DOHH2 (cell line): ENCODE results near the gene KRTAP12-2.
A peak's percentile ranks its signal among the peaks of the same experiment; 100 is the strongest.
"Not testable (repeated sequence)": the region's sequence is repeated elsewhere in the genome, so short reads cannot be mapped to it uniquely, and the experiment has no call there.

Experiments used
- H3F3A ChIP-seq: fragments of 200-600 bp; sonication (generic), shearing (Covaris generic); 2 replicates; pipeline ENCODE4 v1.6.0; 2016; ENCODE audit warnings: antibody characterized with exemption, mild to moderate bottlenecking; ENCODE audit not compliant: control insufficient read depth, insufficient read depth
- H3K27ac ChIP-seq: fragments of 200-600 bp; sonication (generic); 2 replicates; pipeline ENCODE4 v1.5.1; 2014; ENCODE audit warnings: low read depth, mild to moderate bottlenecking, low read length, moderate library complexity
- H3K27me3 ChIP-seq: fragments of 200-600 bp; sonication (generic); 2 replicates; pipeline ENCODE4 v1.6.1; 2014; ENCODE audit warnings: mild to moderate bottlenecking, low read length, mixed read lengths; ENCODE audit not compliant: control insufficient read depth
- H3K36me3 ChIP-seq: fragments of 200-600 bp; sonication (generic); 2 replicates; pipeline ENCODE4 v1.6.1; 2014; ENCODE audit warnings: mild to moderate bottlenecking, low read length, moderate library complexity, mixed read lengths; ENCODE audit not compliant: control insufficient read depth
- H3K4me1 ChIP-seq: fragments of 200-600 bp; sonication (generic); 2 replicates; pipeline ENCODE4 v1.6.1; 2014; ENCODE audit warnings: mild to moderate bottlenecking, low read length, mixed read lengths; ENCODE audit not compliant: control insufficient read depth
- H3K4me2 ChIP-seq: fragments of 200-600 bp; sonication (generic); 2 replicates; pipeline ENCODE4 v1.6.0; 2014; ENCODE audit warnings: mild to moderate bottlenecking, low read length, moderate library complexity
- H3K4me3 ChIP-seq: fragments of 200-600 bp; sonication (generic); 2 replicates; pipeline ENCODE4 v1.5.1; 2014; ENCODE audit warnings: mild to moderate bottlenecking, low read length, mixed read lengths
- H3K79me2 ChIP-seq: fragments of 200-600 bp; sonication (generic); 2 replicates; pipeline ENCODE4 v1.6.1; 2014; ENCODE audit warnings: mild to moderate bottlenecking, low read length, mixed read lengths; ENCODE audit not compliant: control insufficient read depth
- H3K9me2 ChIP-seq: fragments of 200-600 bp; sonication (generic); replicated peaks from 2 replicates; pipeline ENCODE4 v1.6.1; 2014; ENCODE audit warnings: mild to moderate bottlenecking, low read length, mixed read lengths; ENCODE audit not compliant: control insufficient read depth
- H3K9me3 ChIP-seq: fragments of 200-600 bp; sonication (generic); 2 replicates; pipeline ENCODE4 v1.6.1; 2014; ENCODE audit warnings: antibody characterized with exemption, low read length, mixed read lengths; ENCODE audit not compliant: control insufficient read depth, insufficient read depth
- H4K20me1 ChIP-seq: fragments of 200-600 bp; sonication (generic); 2 replicates; pipeline ENCODE4 v1.6.0; 2014; ENCODE audit warnings: low read depth, mild to moderate bottlenecking, antibody characterized with exemption, low read length, moderate library complexity; ENCODE audit not compliant: control insufficient read depth, insufficient read depth
- CTCF ChIP-seq: fragments of 200-600 bp; sonication (generic); IDR thresholded peaks from one replicate; pipeline ENCODE4 v1.5.1; 2014; ENCODE audit warnings: antibody characterized with exemption, mild to moderate bottlenecking, low read depth, low read length; ENCODE audit not compliant: poor library complexity, severe bottlenecking
- EZH2phosphoT487 ChIP-seq: fragments of 200-600 bp; sonication (generic); IDR thresholded peaks from 2 replicates; pipeline ENCODE4 v1.6.1; 2017; ENCODE audit warnings: borderline replicate concordance, mild to moderate bottlenecking, antibody characterized with exemption, low read length, moderate library complexity, mixed read lengths

The KRTAP12-2 gene

DNA sequence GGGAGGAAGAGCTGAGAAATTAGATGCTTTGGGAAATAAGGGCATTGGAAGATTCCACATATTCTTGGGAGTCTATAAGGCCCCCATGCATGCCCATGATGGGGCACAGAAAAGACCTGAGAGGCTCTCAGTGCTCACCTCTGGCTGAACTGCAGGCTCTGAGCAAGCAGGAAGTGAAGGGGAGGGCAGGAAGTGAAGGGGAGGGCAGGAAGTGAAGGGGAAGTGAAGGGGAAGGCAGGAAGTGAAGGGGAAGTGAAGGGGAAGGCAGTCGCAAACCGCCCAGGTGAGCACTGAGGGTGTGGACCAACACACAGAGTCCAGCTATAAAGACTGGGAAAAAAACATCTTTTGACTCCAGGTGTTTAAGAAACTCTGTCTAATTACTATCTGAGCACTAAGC, 36.3 kb downstream of the KRTAP12-2 start:
- Histone ChIP-seq H3F3A (no peaks in the 10 kb centered on the region), H3K9me3 (peaks cover 41% of the 10 kb centered on the region), H4K20me1 (no peaks in the 10 kb centered on the region), H3K4me1 (peaks cover 12% of the 10 kb centered on the region), H3K4me3 (peak overlapping the region; percentile 20; the same call in 1 of the 2 replicates), H3K9me2 (no peaks in the 10 kb centered on the region), H3K27me3 (no peaks in the 10 kb centered on the region), H3K27ac (no peak overlapping the region), H3K4me2 (peak overlapping the region; percentile 34), H3K36me3 (no peaks in the 10 kb centered on the region), H3K79me2 (no peaks in the 10 kb centered on the region)
- no peak for TF ChIP-seq EZH2phosphoT487
- TF ChIP-seq CTCF = no peak

GRCh38 chr21:44628707-44629391, 37.9 kb downstream of the KRTAP12-2 start:
- Histone ChIP-seq H3K9me3 (peaks cover 49% of the 10 kb centered on the region), H4K20me1 (no peaks in the 10 kb centered on the region), H3K4me1 (peaks cover 12% of the 10 kb centered on the region), H3K9me2 (no peaks in the 10 kb centered on the region), H3F3A (no peaks in the 10 kb centered on the region), H3K36me3 (no peaks in the 10 kb centered on the region), H3K27ac (no peak overlapping the region), H3K4me2 (no peak overlapping the region), H3K27me3 (no peaks in the 10 kb centered on the region), H3K4me3 (no peak overlapping the region), H3K79me2 (no peaks in the 10 kb centered on the region)
- TF ChIP-seq CTCF = no peak
- TF ChIP-seq EZH2phosphoT487 = no peak

DNA sequence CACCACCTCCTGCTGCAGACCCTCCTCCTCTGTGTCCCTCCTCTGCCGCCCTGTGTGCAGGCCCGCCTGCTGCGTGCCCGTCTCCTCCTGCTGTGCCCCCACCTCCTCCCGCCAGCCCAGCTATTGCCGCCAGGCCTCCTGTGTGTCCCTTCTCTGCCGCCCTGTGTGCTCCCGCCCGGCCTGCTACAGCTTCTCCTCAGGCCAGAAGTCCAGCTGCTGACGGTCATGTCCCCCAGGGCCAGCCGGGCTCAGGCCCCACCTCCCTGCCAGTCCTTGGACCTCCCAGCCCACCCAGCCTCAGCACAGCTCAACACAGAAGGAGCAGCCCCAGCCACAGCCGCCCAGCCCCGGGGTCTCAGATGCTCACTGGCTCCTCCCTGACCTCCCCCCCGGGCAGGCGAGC, 38.9 kb downstream of the KRTAP12-2 start:
- H3K4me3 ChIP-seq, H3K79me2 ChIP-seq, H3F3A ChIP-seq, H4K20me1 ChIP-seq, H3K36me3 ChIP-seq, H3K4me2 ChIP-seq, H3K9me2 ChIP-seq, H3K27me3 ChIP-seq, H3K27ac ChIP-seq: not testable (repeated sequence)
- Histone ChIP-seq H3K9me3 (peaks cover 53% of the 10 kb centered on the region), H3K4me1 (peaks cover 12% of the 10 kb centered on the region)

DNA sequence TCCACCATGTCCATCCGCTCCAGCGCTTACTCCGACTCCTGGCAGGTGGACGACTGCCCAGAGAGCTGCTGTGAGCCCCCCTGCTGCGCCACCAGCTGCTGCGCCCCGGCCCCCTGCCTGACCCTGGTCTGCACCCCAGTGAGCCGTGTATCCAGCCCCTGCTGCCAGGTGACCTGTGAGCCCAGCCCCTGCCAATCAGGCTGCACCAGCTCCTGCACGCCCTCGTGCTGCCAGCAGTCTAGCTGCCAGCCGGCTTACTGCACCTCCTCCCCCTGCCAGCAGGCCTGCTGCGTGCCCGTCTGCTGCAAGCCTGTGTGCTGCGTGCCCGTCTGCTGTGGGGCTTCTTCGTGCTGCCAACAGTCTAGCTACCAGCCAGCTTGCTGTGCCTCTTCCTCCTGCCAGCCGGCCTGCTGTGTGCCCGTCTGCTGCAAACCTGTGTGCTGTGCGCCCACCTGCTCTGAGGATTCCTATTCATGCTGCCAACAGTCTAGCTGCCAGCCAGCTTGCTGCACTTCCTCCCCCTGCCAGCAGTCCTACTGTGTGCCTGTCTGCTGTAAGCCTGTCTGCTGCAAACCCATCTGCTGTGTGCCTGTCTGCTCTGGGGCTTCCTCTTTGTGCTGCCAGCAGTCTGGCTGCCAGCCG, 39.4 kb downstream of the KRTAP12-2 start:
- Histone ChIP-seq H3K9me3 (peaks cover 52% of the 10 kb centered on the region), H3K4me1 (peaks cover 12% of the 10 kb centered on the region)
- H3K79me2 ChIP-seq, H3F3A ChIP-seq, H3K9me2 ChIP-seq, H3K36me3 ChIP-seq, H3K27ac ChIP-seq, H3K4me2 ChIP-seq, H3K27me3 ChIP-seq, H4K20me1 ChIP-seq, H3K4me3 ChIP-seq: not testable (repeated sequence)
